NCI-H2196 treated with DMSO at 0.1 percent for 48 hours (cell line): ENCODE results near the gene IL2RA.
"Not testable (repeated sequence)": the region's sequence is repeated elsewhere in the genome, so short reads cannot be mapped to it uniquely, and the experiment has no call there.

Experiments used
- DNase-seq: peaks from one replicate; lab custom pipeline; 2025; ENCODE audit not compliant: unreplicated experiment; lab: John Stamatoyannopoulos, UW

Gene IL2RA

GRCh38 chr10:6083523-6084475 is 21.6 kb upstream of the IL2RA start:
- no peak for DNase-seq

GRCh38 chr10:6082496-6083395 is 20.6 kb upstream of the IL2RA start:
- DNase-seq, result no peak

GRCh38 chr10:6080417-6080973 is 18.3 kb upstream of the IL2RA start:
- DNase-seq, result no peak

- no peak for DNase-seq
These were observed 16.9 kb upstream of the IL2RA start for GRCh38 chr10:6079044-6079443.

- no peak for DNase-seq
These were observed 15.0 kb upstream of the IL2RA start for GRCh38 chr10:6077071-6077675.

- no peak for DNase-seq
These were observed 12.5 kb upstream of the IL2RA start for GRCh38 chr10:6074489-6075301.

GRCh38 chr10:6072215-6072934 is 10.2 kb upstream of the IL2RA start:
- no peak for DNase-seq

- no peak for DNase-seq
These were observed 9.3 kb upstream of the IL2RA start for GRCh38 chr10:6071181-6072175.

GRCh38 chr10:6070660-6071059 is 8.5 kb upstream of the IL2RA start:
- no peak for DNase-seq

GRCh38 chr10:6069081-6069931 is 7.1 kb upstream of the IL2RA start:
- DNase-seq, result no peak

GRCh38 chr10:6068422-6068821 is 6.3 kb upstream of the IL2RA start:
- no peak for DNase-seq

- no peak for DNase-seq
These were observed 5.8 kb upstream of the IL2RA start for GRCh38 chr10:6068006-6068405.

GRCh38 chr10:6067457-6067856 is 5.3 kb upstream of the IL2RA start:
- no peak for DNase-seq

- DNase-seq, result no peak
These were observed 3.7 kb upstream of the IL2RA start for GRCh38 chr10:6065835-6066234.

- DNase-seq, result no peak
These were observed 3.2 kb upstream of the IL2RA start for GRCh38 chr10:6065406-6065805.

GRCh38 chr10:6064726-6065125 is 2.6 kb upstream of the IL2RA start:
- not testable (repeated sequence) for DNase-seq

- no peak for DNase-seq
These were observed 2.0 kb upstream of the IL2RA start for GRCh38 chr10:6064119-6064518.
